ENCODE results near the gene ECHS1.

Gene ECHS1

GRCh38 chr10:133341983-133342382 is 31.2 kb downstream of the ECHS1 start:
- no peak for DNase-seq (ENCODE audit: low spot score)

- no peak for DNase-seq (ENCODE audit: low spot score)
Measured at GRCh38 chr10:133339708-133340380, 33.3 kb downstream of the ECHS1 start.

- no peak for DNase-seq (ENCODE audit: low spot score)
Measured at GRCh38 chr10:133338080-133339071, 34.8 kb downstream of the ECHS1 start.

GRCh38 chr10:133337370-133337725 is 35.8 kb downstream of the ECHS1 start:
- DNase-seq (ENCODE audit: low spot score), result no peak

GRCh38 chr10:133336577-133337369 is 36.4 kb downstream of the ECHS1 start, which contains the start of gene CALY:
Gene CALY, minus strand, starts transcription at chr10:133336896. Its CDS starts 7,907 bp downstream, at chr10:133328989.
- DNase-seq (ENCODE audit: low spot score), result no peak

- DNase-seq (ENCODE audit: low spot score), result no peak
Measured at GRCh38 chr10:133336118-133336576, 37.0 kb downstream of the ECHS1 start.

- no peak for DNase-seq (ENCODE audit: low spot score)
Measured at GRCh38 chr10:133335246-133336117, 37.7 kb downstream of the ECHS1 start.

GRCh38 chr10:133334503-133335245 is 38.5 kb downstream of the ECHS1 start:
- no peak for DNase-seq (ENCODE audit: low spot score)

GRCh38 chr10:133332936-133333699 is 40.0 kb downstream of the ECHS1 start:
- no peak for DNase-seq (ENCODE audit: low spot score)

- DNase-seq (ENCODE audit: low spot score), result peak; percentile 83
Measured at GRCh38 chr10:133329491-133330202, 43.5 kb downstream of the ECHS1 start.

- no peak for DNase-seq (ENCODE audit: low spot score)
Measured at GRCh38 chr10:133328358-133329343, 44.5 kb downstream of the ECHS1 start.

- no peak for DNase-seq (ENCODE audit: low spot score)
Measured at GRCh38 chr10:133327651-133328357, 45.4 kb downstream of the ECHS1 start.

GRCh38 chr10:133326745-133327650 is 46.2 kb downstream of the ECHS1 start:
- DNase-seq (ENCODE audit: low spot score), result no peak

GRCh38 chr10:133326223-133326551 is 47.0 kb downstream of the ECHS1 start:
- DNase-seq (ENCODE audit: low spot score), result no peak

GRCh38 chr10:133325440-133326222 is 47.5 kb downstream of the ECHS1 start:
- DNase-seq (ENCODE audit: low spot score), result no peak

Measured in kidney capillary endothelial cell (primary cell).